Activated CD4-positive, alpha-beta T cell treated with anti-CD3 and anti-CD28 coated beads for 4 hours (primary cell): ENCODE results near the gene WNK3.

Experiments used
- DNase-seq, 2 donors: peaks; one replicate each; pipeline ENCODE4 v3.0.0-alpha.2; 2020

Gene WNK3

DNA sequence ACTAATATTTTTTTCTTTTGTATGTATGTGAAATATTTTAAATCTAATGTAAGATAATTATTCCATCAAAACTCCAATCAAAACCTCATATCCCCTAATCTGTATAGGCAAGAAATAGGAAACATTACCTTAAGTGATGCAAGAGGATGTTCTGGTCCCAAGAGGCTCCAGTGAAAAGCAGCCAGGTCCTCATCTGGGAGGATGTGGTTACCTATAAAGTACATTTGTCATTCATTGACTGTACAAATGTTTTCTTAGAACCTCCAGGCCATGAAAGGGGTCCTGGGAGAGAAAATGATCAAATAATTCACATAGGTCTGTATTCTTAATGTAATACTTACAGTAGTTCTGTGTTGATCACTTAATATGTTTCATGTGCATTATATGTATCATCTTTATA is 200.3 kb downstream of the WNK3 start:
- no peak for DNase-seq
